HG02798 (cell line): ENCODE measurements around the gene TOR1B.

Experiments used
- ATAC-seq: cut with Tn5 transposase; IDR thresholded peaks from one replicate; pipeline ENCODE4 v1.9.1; 2021; ENCODE audit warnings: mild to moderate bottlenecking; ENCODE audit not compliant: unreplicated experiment, poor library complexity

The TOR1B gene

GRCh38 chr9:129811967-129812363, 9.0 kb downstream of the TOR1B start:
- ATAC-seq = no peak

- ATAC-seq = no peak
These were observed 9.4 kb downstream of the TOR1B start for GRCh38 chr9:129812385-129812784.

GRCh38 chr9:129813661-129814060, 10.7 kb downstream of the TOR1B start:
- no peak for ATAC-seq

GRCh38 chr9:129814432-129815223, 11.6 kb downstream of the TOR1B start:
- no peak for ATAC-seq

GRCh38 chr9:129815278-129815677, 12.3 kb downstream of the TOR1B start:
- no peak for ATAC-seq

- no peak for ATAC-seq
These were observed 13.8 kb downstream of the TOR1B start for GRCh38 chr9:129816501-129817435.

GRCh38 chr9:129822898-129823541, 20.0 kb downstream of the TOR1B start:
- ATAC-seq = no peak

- ATAC-seq = no peak
These were observed 20.6 kb downstream of the TOR1B start for GRCh38 chr9:129823542-129823934.

GRCh38 chr9:129823935-129824601, 21.1 kb downstream of the TOR1B start, which contains the start of gene TOR1A:
Gene TOR1A, minus strand, starts transcription at chr9:129824136. Its CDS starts 51 bp downstream, at chr9:129824085.
- ATAC-seq = peak; percentile 95

- ATAC-seq = no peak
These were observed 23.4 kb downstream of the TOR1B start for GRCh38 chr9:129826344-129826743.

GRCh38 chr9:129826759-129827158, 23.8 kb downstream of the TOR1B start:
- no peak for ATAC-seq

- no peak for ATAC-seq
These were observed 25.1 kb downstream of the TOR1B start for GRCh38 chr9:129828051-129828450.

- no peak for ATAC-seq
These were observed 26.0 kb downstream of the TOR1B start for GRCh38 chr9:129828969-129829368.

- ATAC-seq = no peak
These were observed 30.0 kb downstream of the TOR1B start for GRCh38 chr9:129832982-129833381.

GRCh38 chr9:129834489-129835127, 31.6 kb downstream of the TOR1B start:
- no peak for ATAC-seq

- peak; percentile 97 for ATAC-seq
These were observed 32.3 kb downstream of the TOR1B start, which contains the start of the genes C9orf78 and USP20 for GRCh38 chr9:129835128-129835859. Gene C9orf78, minus strand, starts transcription at chr9:129835275. Its CDS starts 54 bp downstream, at chr9:129835221. Gene USP20, plus strand, starts transcription at chr9:129835458. Its CDS starts 17,098 bp downstream, at chr9:129852556.

GRCh38 chr9:129835860-129836223, 32.9 kb downstream of the TOR1B start:
- ATAC-seq = peak; percentile 1

GRCh38 chr9:129836311-129837007, 33.5 kb downstream of the TOR1B start:
- no peak for ATAC-seq
